SH-SY5Y (cell line): ENCODE results near the gene CELSR1.

Experiments
- GATA2 ChIP-seq: IDR thresholded peaks from 2 replicates; pipeline ENCODE4 v1.6.1; 2011; ENCODE audit warnings: mild to moderate bottlenecking, low read depth, low read length
- GATA3 ChIP-seq: IDR thresholded peaks from 2 replicates; pipeline ENCODE4 v1.6.1; 2011; ENCODE audit warnings: low read depth, mild to moderate bottlenecking, low read length, moderate library complexity

DNA sequence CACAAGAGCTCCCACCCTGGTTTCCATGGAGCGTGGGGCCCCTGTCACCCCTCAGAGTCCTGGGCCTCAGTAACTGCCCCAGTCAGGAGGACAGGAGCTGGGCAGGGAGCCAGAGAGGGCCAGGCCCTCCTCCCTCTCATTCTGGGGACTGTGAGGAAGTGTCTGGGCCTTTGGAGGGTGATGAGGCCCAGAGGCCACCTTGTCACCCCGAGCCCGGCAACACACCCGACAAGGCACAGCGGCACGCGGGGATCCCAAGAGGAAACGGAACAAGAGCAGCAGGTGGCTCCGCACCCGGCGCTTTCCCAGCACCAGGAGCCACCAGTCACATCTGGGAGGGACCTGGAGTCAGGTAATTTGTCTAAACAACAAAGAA lies 72.1 kb downstream of the CELSR1 start:
- TF ChIP-seq GATA3, result no peak
- TF ChIP-seq GATA2, result no peak
